ENCODE results near the gene BCOR. TPM values are rescaled to one million over a fixed set of nuclear protein-coding genes. Genes with fewer than 3 reads are reported as not detected.

The BCOR gene
- total and polyA plus RNA-seq, 2 of the 13 experiments (the other 11 are each of a cell fraction or from before 2014, with no cell fraction given): 14.3 to 15.2 TPM

- 0% methylated on average over 2 of the region's 12 CpGs for WGBS (ENCODE audit: low lambda C conversion rate)
- no peak for TF ChIP-seq NCOR1 (IDR thresholded peaks at IDR 0.05; ENCODE audit: borderline replicate concordance, low read length)
- 0 out of 2 replicates have a peak, but pooled peaks have one; percentile 17 for TF ChIP-seq UBTF (CRISPR knock-in tag; IDR thresholded peaks at IDR 0.05)
- no peak for TF ChIP-seq MAFK (conservative IDR thresholded peaks at IDR 0.05 in 1 of 2, IDR thresholded peaks at IDR 0.05 in 1 of 2; ENCODE audit: low read length in 2 of 2)
- 0 out of 2 replicates have a peak, but pooled peaks have one; percentile 21 for TF ChIP-seq HDAC2 (CRISPR knock-in tag; IDR thresholded peaks at IDR 0.05)
- no peak for TF ChIP-seq SIN3B (IDR thresholded peaks at IDR 0.05; ENCODE audit: low read length)
- no peak for TF ChIP-seq ZNF878 (CRISPR knock-in tag; IDR thresholded peaks at IDR 0.05)
- TF ChIP-seq GATAD2A (CRISPR knock-in tag; IDR thresholded peaks at IDR 0.05): 0 out of 2 replicates have a peak, but pooled peaks have one; percentile 34
- no peak for TF ChIP-seq HMGXB3 (CRISPR knock-in tag; IDR thresholded peaks at IDR 0.05; ENCODE audit: borderline replicate concordance)
- TF ChIP-seq TEAD3 (CRISPR knock-in tag; optimal IDR thresholded peaks at IDR 0.05; ENCODE audit: borderline replicate concordance): peak; percentile 37
- TF ChIP-seq CBFB (CRISPR knock-in tag; IDR thresholded peaks at IDR 0.05): no peak
- TF ChIP-seq REXO4 (CRISPR knock-in tag; IDR thresholded peaks at IDR 0.05; ENCODE audit: borderline replicate concordance): no peak
- no peak for TF ChIP-seq ZNF589 (CRISPR knock-in tag; conservative IDR thresholded peaks at IDR 0.05)
- TF ChIP-seq BCL6 (CRISPR knock-in tag; IDR thresholded peaks at IDR 0.05): 0 out of 2 replicates have a peak, but pooled peaks have one; percentile 13
- no peak for TF ChIP-seq ZMYM2 (CRISPR knock-in tag; IDR thresholded peaks at IDR 0.05)
- no peak for TF ChIP-seq MED13 (CRISPR knock-in tag; IDR thresholded peaks at IDR 0.05)
- no peak for TF ChIP-seq ARNT2 (CRISPR knock-in tag; IDR thresholded peaks at IDR 0.05; ENCODE audit: low read depth)
- TF ChIP-seq RORA (CRISPR knock-in tag; IDR thresholded peaks at IDR 0.05): no peak
- no peak for TF ChIP-seq SP140L (CRISPR knock-in tag; IDR thresholded peaks at IDR 0.05; ENCODE audit: borderline replicate concordance)
- TF ChIP-seq ZNF549 (CRISPR knock-in tag; IDR thresholded peaks at IDR 0.05): no peak
Observed at GRCh38 chrX:40140706-40141499, 43.1 kb upstream of the BCOR start.

More at GRCh38 chrX:40140706-40141499, 43.1 kb upstream of the BCOR start:
- no TSS peak for BruUV-seq (replicated peaks)
- peaks cover 50% of the 10 kb centered on the region for H3K4me1 ChIP-seq (ENCODE audit: insufficient read depth, low read length)
- no peak overlapping the region for H2AFZ ChIP-seq (ENCODE audit: low read length)
- peak; percentile 90 for FAIRE-seq
- H3K4me3 ChIP-seq (replicated peaks in 1 of 3; ENCODE audit: insufficient read depth in 1 of 3, low read depth in 2 of 3, low read length in 3 of 3): peak overlapping the region in 1 of 3 experiments; percentile 43; a peak in 1 of 6 replicates
- peak overlapping the region; percentile 57 for H3K4me2 ChIP-seq (ENCODE audit: low read depth, low read length)
- no peaks in the 10 kb centered on the region for H3K9me3 ChIP-seq (ENCODE audit: low read length)
- H4K20me1 ChIP-seq (ENCODE audit: insufficient read depth, low read length): no peaks in the 10 kb centered on the region
- H3K27ac ChIP-seq (ENCODE audit: extremely low read length, insufficient read depth, low read length): peak overlapping the region; percentile 54
- H3K27me3 ChIP-seq (ENCODE audit: control insufficient read depth in 1 of 2, insufficient read depth in 2 of 2, low read length in 2 of 2): no peaks in the 10 kb centered on the region
- CTCF ChIA-PET (ENCODE audit: low intra/inter-chr PET ratio, low total read pairs): no interaction called here
- intact Hi-C loops (cut with micrococcal nuclease; ENCODE audit: unreplicated experiment) (loop anchor here (5.0 kb wide), 1 partner anchor 34 kb away; no protein-coding TSS in a partner anchor), in situ Hi-C loops (cut with HindIII; ENCODE audit: extremely low pct_ligation_motif_present, low pct_unique_long_range_greater_than_20kb) (no loop called here)
- peak; percentile 82 for ATAC-seq
- 0 out of 2 replicates have a peak overlapping the region, but pooled peaks have one; percentile 22 for H3K9ac ChIP-seq (ENCODE audit: insufficient read depth, low read depth, low read length)
- no peaks in the 10 kb centered on the region; a peak in 1 of 5 replicates for H3K36me3 ChIP-seq (replicated peaks in 1 of 2; ENCODE audit: control insufficient read depth in 1 of 2, insufficient read depth in 2 of 2, low read length in 2 of 2)
- DNase-seq (ENCODE audit: low spot score): peak; percentile 56
- POLR2A ChIA-PET: interaction anchor here (0.6 to 4.0 kb wide), 10 partner anchors 15 to 130 kb away, joined by 3 to 33 read pairs (median 7); partner anchors contain the start of gene BCOR
- H3K79me2 ChIP-seq (ENCODE audit: insufficient read depth, low read length): peaks cover 17% of the 10 kb centered on the region
